Ovary (tissue), 3 donors: ENCODE data around the gene JDP2.

ENCODE experiments used
- CTCF ChIP-seq, 3 donors: fragments of 450-650 bp in 2 of 3; fragments of 200-600 bp in 1 of 3; IDR thresholded peaks; one replicate each; pipeline versions ENCODE4 v1.5.1 to v1.8.0; 2016 to 2022; ENCODE audit warnings: antibody characterized with exemption in 3 of 3, mild to moderate bottlenecking in 1 of 3
- EP300 ChIP-seq: sonication (generic); formaldehyde crosslinking; IDR thresholded peaks from one replicate; pipeline ENCODE4 v1.6.1; 2017; ENCODE audit warnings: antibody characterized with exemption
- POLR2A ChIP-seq: fragments of 450-650 bp; IDR thresholded peaks from one replicate; pipeline ENCODE4 v1.6.1; 2017; ENCODE audit warnings: antibody characterized with exemption, mild to moderate bottlenecking, moderate library complexity
- donor health status: DM: no; HTN: no; CAD: no.

DNA sequence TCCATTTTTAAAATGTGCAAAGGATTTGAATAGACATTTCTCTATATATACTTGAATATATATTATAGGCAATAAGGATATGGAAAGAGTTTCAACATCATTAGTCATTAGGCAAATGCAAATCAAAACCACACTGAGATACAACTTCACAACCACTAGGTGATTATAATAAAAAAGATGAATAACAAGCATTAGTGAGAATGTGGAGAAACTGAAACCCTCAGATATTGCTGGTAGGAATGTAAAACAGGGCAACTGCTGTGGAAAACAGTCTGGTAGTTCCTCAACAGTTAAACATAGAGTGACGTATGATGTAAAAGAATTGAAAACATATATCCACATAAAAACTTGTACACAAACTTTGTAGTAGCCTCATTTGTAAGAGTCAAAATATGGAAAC is 82.7 kb downstream of the JDP2 start:
- TF ChIP-seq CTCF (IDR thresholded peaks at IDR 0.05) (no peak), POLR2A (no peak), EP300 (no peak)
